GM19395 (cell line): ENCODE data around the gene PRELID3B.

ENCODE experiments used
- ATAC-seq: cut with Tn5 transposase; IDR thresholded peaks from one replicate; pipeline ENCODE4 v1.9.1; 2021; ENCODE audit warnings: mild to moderate bottlenecking, moderate library complexity; ENCODE audit not compliant: unreplicated experiment

The PRELID3B gene

DNA sequence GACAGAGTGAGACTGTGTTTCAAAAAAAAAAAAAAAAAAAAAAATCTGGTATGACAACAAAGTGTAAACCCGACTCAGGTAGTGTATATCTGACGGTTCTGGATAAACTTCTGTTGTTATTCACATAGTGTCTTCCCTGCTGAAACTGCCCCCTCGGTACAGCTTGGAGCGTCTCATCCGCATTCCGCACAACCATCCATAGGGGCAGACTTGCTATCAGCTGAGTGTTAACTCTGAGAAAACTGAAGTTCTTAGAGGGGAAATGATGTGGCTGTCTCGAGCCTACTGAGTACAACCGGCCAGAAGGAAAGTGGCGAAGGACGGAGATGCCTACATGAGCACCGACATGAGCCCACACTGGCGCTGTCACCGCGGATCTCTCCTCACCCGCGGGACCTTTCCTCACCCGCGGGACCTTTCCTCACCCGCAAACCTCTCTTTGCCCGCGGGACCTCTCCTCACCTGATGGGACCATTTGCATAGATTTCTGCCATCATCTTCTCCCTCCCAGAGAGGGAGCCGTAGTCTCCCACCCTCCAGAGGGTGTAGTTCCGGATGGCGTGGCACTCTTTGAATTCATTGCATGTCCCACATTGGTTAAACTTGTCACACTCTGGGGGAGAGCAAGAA lies 45.3 kb downstream of the PRELID3B start:
- ATAC-seq, result no peak

DNA sequence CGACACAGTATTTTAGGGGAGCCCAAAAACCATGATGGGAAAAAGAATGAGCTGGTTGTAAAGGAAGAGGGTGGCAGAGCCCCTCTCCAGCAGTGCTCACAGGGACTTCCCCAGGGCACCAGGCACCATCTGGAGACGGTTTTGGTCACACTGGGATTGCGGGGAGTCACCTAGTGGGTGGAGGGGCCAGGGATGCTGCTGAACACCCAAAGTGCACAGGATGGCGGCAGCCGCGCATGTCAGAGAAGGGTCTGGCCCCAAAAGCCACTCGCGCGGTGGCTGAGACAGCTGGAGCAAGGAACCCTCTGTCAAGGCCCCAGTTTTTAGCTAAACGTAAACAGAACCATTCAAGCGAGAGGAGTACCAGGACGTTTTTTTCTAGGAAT lies 46.4 kb downstream of the PRELID3B start:
- ATAC-seq, result no peak

DNA sequence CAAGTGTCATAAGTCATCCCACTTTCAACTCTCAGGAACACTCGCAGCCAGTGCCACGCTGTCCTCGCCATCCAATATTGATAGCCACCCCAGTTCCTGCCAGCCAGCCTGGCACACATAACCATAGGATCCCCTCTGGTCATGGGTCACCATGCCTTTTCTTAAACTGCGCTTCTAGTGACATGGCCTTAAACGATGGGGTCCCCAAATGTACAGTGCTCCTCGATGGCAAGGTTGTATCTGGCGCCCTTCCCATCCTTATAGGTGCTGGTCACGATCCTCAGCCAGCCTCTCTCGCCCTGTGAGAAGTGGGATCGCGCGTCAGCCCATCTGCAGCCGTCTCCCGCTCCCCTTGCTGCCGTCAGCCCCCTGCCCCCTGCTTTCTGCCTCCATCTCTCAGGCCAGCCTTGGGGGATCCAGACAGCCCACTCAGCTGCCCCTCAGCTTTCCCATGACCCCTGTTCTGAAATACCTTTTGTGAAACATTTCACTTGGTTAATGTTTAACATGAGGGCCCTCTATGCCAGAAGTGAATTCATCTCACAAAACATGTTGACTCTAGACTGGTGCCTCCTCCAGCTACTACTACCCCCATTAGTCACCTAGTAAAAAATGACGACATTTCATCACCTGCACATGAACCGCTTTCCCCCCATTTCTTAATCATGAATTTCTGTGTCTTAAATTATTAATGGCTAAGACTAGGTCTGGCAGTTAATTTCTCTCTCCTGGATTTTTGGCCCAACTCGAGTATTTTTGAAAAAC lies 46.9 kb downstream of the PRELID3B start:
- ATAC-seq, result no peak

DNA sequence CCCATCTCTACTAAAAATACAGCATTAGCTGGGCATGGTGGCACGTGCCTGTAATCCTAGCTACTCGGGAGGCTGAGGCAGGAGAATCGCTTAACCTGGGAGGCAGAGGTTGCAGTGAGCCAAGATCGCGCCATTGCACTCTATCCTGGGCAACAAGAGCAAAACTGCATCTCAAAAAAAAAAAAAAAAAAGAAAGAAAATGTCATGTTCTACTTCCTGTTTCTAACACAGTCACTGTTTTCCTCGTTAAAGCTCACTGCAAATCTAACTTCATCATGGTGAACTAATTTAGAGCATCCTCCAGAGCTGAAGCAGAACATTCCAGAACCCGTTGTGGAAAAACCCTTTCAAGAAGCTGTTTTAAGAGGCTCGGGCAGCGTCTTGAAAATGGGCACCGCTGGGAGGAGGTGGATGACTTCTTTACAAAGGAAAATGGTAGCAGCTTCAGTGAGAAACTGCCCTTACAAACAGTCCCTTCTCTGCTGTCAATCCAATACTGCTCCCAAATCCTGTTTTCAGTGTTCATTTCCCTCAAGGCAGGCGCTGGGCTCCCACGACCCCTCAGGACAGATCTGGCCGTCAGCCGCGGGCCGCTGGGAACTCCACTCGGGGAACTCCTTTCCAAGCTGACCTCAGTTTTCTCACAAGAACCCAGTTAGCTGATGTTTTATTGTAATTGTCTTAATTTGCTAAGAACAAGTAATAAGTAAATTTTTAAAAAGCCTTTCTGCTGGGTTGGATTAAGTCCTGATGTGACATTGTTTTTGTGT lies 48.0 kb downstream of the PRELID3B start:
- ATAC-seq, result no peak

DNA sequence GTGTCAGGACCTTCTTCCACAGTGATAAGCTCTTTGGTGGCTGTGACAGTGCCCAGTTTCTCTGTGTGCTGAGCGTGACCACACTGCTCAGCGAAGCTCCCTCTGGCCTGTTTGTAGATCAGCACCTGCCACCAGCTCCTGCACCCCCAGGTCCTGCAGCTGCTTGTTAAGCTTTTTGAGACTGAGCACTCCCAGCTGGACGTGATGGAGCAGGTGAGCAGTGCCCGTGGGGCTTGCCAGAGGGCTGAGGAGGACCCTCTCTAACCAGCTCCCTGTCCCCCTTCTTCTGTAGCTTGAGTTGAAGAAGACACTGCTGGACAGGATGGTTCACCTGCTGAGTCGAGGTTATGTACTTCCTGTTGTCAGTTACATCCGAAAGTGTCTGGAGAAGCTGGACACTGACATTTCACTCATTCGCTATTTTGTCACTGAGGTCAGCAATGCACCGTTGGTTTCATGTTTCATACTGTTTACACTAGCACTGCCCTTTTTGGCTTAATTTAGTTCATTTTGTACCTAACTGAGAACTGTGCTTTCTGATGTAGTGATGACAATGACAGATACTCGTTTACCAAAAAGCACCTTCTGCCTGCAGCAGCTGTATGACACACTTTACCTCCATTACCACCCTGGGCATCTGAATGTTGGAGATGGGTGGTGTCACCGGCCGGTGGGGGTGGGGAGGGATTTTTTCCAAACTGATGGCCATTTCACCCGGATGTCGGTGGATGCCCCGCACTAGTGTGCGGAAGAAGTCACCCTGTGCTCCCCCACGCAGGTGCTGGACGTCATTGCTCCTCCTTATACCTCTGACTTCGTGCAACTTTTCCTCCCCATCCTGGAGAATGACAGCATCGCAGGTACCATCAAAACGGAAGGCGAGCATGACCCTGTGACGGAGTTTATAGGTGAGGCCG lies 49.0 kb downstream of the PRELID3B start:
- ATAC-seq, result no peak

DNA sequence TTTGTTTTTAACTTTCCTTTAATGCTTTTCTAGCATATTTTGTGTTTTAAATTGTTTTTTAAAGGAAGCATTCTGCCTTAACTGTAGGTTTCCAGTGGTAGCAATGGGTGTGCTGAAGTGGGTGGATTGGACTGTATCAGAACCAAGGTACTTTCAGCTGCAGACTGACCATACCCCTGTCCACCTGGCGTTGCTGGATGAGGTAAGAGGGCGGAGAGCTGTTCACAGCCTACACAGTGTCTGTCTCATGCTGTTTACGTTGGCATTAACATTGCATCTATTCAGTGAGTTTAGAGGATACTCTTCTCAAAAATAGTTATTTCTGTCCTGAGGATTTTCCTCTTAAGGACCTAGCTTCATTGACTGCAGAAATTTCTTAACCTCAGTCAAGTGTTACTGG lies 49.7 kb downstream of the PRELID3B start:
- ATAC-seq, result no peak

DNA sequence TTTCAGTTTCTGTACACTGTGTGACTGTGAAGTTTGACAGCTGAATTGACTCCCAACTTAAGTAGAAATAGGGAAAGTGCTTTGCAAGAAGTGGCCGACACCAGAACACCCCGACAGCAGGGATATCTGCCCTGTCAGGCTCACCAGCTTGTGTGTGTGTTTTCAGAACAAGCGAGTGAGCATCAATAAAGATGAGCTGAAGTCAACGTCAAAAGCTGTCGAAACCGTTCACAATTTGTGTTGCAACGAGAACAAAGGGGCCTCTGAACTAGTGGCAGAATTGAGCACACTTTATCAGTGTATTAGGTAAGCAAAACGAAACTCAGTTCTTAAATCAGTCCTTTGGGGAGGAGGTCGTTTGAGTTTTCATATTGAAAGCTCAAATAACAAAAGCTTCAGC lies 50.9 kb downstream of the PRELID3B start:
- no peak for ATAC-seq

DNA sequence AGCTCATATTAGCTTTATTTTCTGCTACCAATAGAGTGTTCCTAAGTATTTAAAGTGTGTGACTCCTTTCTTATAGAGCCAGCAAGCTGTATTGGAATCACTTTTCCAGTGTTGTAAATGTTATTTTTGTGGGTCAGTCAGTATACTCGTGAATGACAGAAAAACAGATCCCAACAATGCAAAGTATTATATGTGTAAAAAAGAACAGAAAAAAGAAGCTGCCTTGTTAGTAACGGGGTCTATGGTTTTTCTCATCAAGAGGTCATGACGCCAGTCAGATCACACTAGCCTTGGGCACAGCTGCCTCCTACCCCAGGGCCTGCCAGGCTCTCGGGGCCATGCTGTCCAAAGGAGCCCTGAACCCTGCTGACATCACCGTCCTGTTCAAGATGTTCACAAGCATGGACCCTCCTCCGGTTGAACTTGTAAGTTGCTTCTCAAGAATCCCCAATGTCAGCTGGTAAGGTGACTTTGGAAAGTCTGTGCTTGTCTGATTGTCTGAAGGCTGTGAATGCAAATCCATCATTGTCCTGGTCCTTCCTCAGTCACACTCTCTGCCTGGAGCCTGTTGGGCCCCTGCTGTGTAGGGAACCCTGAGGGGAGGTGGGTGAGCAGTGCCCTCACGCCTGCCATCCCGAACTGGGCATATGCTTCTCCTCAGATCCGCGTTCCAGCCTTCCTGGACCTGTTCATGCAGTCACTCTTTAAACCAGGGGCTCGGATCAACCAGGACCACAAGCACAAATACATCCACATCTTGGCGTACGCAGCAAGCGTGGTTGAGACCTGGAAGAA lies 51.7 kb downstream of the PRELID3B start:
- ATAC-seq, result no peak

DNA sequence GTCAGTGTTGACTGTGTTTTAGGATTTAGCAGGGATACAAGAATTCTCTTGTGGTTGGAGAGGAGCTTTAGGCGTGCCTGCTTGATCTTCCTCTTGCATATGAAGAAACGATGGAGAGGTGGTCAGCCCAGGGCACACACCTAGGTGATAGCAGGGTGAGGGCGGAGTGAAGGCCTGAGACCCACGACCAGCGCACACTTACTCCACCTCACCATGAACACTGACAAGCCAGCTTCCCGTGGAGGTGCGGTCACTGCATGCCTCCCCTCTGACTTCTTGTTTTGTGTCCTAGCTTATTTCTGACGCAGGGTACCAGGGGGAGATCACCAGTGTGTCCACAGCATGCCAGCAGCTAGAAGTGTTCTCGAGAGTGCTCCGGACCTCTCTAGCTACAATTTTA lies 53.4 kb downstream of the PRELID3B start:
- ATAC-seq, result no peak

DNA sequence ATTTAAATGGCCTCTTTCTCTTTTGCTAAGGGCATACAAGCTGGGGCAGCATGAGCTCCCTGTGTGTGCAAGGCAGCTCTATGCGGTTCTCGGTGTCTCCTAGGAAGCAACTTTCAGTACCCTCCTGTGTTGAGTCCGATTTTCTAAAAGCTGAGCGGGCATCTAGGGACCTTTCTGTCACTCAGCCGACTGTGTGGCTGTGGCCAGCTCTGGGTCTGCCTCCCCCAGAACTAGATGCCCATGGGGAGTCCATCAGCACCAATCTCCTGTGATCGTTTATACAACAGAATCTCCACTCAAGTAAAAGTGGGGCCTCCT lies 54.1 kb downstream of the PRELID3B start:
- ATAC-seq, result no peak

DNA sequence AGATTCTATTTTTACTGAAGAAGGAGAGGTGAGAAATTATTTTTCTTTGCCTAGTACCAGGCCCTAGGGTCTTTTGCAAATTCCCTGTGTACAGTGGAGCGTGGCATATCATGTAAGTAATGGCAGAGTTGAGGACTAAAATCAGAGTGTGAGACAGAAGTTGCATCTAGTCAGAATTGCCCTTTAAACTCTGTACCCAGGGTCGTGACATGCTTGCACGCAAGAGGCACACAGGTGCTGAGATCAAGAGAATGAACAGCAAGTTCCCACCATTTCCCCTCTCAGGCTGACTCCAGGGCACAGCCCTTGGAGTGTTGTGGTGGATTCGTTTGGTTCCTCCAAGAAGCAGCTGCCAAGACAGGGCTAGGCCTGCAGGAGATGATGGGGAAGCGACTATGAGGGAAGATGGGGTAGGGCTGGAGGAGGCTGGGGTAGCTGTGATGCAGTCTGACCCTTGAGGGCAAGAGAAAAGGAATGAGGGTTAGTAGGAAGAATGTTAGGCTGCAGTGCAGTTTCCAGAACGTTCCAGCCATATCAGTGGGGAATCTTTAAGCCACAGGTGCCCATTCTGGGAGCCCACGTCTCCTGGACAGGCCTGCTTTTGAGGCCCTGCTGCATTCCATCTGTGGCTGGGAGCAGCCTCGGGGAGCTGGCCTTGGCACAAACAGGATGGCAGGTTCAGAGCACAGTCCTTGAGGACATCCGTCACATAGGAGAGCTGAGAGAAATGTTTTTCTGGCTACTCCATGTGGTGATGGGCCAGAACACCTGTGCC lies 54.6 kb downstream of the PRELID3B start:
- ATAC-seq, result no peak

DNA sequence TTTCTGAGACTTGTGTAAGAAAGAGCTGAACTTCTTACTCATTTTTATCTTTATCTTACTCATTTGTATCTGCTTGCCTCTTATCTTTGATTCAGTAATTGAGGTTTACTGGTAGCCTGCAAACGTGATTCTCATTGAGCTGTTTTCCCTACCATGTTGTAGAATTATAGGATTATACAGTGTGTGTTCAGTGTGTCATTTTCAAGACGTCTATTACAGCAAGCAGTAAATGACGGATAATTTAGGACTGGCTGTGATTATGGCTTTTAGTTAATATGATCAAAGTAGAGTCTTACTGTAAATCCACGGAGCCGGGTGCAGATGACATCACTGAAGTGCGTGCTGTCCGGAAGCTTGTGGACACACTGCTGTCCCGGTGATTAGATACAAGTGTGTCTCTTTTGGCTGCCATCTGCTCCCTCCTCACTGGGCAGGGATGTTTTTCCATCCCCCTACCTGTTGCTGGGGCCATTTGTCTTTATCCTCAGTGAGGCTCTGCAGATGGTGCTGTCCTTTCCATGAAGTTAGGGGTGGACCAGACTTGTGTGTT lies 55.5 kb downstream of the PRELID3B start:
- no peak for ATAC-seq

DNA sequence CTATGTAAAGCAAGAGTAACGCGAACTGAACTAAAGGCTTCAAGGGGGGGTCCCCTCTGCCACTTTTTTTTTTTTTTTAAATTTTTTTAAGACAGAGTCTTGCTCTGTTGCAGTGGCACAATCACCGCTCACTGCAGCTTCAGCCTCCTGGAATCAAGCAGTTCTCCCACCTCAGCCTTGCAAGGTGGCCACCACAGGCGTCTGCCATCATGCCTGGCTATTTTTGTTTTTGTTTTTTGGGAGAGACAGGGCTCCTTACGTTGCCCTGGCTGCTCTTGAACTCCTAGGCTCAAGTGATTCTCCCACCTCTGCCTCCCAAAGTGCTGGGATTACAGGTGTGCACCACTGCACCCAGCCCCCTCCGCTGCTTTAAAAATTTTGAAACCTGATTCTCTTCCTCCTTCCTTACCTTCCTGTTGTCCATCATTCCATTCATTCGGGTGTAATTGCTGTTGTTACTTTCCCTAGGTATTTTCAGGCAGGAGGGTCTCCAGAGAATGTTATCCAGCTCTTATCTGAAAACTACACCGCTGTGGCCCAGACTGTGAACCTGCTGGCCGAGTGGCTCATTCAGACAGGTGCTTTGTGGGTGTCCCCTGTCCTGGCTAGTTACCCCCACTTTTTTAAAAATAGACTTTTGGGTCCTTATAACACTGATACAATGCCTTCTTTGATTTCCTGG lies 56.2 kb downstream of the PRELID3B start:
- no peak for ATAC-seq

DNA sequence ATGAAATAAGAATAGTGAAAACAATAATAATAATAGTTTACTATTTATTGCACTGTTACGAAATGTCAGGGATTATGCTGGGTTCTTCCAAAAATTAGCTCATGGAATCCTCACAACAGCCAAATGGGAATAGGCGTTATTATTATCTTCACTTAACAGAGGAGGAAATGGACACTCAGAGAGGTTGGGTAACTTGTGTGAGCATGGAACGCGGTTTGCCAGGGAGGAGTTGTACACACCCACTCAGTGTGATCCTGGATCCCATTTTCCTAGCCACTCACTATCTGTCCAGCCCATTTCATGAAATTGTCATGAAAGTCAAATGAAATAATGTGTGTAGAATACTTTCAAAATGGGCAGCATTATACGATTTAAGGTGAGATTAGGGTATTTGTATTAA lies 56.9 kb downstream of the PRELID3B start:
- ATAC-seq, result no peak

DNA sequence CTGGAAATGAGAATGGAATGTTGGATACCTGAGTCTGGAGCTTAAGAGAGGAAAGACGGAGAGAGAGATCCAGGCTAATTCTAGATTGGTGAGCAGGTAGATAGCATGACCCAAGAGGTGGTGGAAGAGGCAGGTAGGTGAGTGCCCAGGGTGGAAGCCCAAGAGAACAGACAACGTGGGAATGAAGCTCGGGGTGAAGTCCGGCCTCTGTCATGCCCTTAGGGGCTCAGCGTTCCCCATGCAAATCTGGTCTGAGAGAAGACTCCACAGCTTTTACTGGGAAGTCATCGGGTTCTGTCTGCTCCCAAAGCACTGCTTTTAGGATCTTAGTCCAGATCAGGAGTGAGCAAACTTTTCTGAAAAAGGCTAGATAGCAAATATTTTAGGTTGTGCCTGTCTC lies 57.9 kb downstream of the PRELID3B start:
- no peak for ATAC-seq
